Dedifferentiated amniotic fluid mesenchymal stem cell (primary cell): Measurements from ENCODE around the gene RITA1.
A peak's percentile ranks its signal among the peaks of the same experiment; 100 is the strongest.

ENCODE experiments used
- DNase-seq: peaks from one replicate; pipeline ENCODE4 v3.0.0-alpha.2; 2016; ENCODE audit errors: extremely low spot score

Gene RITA1

DNA sequence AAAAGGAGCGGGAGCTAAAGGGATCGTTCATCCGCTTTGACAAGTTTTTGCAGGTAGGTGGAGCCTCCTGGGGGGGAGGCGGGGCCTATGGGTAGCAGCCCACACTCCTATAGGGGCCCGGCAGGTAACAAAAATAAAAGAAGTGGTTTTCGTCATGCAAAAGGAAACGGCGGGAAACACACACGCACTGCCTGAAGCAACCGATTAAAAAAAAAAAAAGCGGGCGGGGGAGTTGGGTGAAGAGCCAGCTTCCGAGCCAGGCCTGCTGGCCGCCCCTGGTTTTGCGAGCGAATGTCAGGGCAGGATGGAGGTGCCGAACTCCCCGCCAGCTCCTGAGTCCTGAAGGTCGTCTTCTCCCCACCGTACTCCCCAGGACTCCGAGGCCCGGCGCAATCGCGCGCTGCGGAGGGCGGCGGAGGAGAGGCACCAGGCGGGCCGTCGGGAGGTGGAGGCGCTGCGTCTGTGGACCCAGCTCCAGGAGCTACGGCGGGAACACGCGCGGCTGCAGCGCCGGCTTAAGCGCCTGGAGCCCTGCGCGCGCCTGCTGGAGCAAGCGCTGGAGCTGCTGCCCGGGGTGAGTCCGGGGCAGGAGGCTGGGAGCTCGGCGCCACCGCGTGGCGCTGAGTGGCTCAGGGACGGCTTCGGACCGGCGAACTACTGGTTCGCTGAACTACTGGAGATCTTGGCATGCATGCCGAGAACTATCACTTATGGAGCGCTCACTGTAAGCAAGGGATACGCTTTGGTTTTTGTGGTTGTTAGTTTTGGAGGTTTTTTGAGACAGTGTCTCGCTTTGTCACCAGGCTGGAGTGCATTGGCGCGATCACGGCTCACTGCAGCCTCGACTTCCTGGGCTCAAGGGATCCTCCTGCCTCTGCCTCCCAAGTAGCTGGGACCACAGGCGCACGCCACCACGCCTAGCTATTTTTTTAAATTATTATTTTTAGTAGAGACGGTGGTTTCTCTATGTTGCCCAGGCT, 32.4 kb upstream of the RITA1 start:
- peak; percentile 63 for DNase-seq

DNA sequence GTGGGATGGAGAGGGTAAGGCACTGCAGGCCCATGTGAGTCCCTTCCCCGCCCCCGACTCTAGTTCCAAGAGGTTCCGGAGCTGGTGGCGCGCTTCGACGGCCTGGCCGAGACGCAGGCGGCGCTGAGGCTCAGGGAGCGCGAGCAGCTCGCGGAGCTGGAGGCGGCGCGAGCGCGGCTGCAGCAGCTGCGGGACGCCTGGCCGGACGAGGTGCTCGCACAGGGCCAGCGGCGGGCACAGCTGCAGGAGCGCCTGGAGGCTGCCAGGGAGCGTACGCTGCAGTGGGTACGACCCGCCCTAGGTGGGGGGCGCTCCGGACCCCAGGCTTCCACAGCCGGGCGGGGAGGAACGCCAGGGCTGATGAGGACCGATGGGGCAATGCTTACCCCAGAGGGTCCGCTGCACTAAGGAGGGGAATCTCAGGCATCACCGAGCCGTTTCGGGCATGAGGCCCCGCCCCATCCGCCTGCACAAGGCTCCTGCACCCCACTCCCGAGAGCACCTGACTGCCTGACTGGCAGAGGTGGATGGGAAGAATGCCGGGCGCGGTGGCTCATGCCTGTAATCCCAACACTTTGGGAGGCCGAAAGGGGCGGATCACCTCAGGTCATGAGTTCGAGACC, 31.1 kb upstream of the RITA1 start:
- no peak for DNase-seq

DNA sequence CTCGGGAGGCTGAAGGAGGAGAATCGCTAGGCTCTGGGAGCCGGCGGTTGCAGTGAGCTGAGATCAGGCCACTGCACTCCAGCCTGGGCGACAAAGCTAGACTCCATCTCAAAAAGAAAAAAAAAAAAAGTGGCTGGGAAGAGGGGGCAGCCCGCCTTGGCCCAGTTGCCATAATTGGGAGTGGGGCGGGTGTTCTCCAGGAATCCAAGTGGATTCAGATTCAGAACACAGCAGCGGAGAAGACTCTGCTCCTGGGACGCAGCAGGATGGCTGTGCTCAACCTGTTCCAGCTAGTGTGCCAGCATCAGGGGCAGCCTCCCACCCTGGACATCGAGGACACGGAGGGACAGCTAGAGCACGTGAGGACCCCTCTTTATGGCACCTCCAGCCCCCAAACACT, 30.5 kb upstream of the RITA1 start:
- no peak for DNase-seq

DNA sequence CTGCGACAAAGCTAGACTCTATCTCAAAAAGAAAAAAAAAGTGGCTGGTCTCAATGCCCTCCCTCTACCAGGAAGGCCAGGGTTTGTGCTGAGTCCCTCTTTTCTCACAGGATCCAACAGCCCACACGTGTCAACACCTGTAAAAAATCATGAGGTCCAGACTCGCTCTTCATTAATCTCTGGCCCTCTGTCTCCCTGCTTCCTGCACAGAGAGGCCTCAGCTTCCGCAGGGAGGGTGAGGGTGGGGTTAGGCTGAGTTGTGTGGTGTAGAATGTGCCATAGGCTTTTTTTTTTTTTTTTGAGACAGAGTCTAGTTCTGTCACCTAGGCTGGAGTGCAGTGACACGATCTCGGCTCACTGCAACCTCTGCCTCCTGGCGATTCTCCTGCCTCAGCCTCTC, 29.9 kb upstream of the RITA1 start:
- no peak for DNase-seq

DNA sequence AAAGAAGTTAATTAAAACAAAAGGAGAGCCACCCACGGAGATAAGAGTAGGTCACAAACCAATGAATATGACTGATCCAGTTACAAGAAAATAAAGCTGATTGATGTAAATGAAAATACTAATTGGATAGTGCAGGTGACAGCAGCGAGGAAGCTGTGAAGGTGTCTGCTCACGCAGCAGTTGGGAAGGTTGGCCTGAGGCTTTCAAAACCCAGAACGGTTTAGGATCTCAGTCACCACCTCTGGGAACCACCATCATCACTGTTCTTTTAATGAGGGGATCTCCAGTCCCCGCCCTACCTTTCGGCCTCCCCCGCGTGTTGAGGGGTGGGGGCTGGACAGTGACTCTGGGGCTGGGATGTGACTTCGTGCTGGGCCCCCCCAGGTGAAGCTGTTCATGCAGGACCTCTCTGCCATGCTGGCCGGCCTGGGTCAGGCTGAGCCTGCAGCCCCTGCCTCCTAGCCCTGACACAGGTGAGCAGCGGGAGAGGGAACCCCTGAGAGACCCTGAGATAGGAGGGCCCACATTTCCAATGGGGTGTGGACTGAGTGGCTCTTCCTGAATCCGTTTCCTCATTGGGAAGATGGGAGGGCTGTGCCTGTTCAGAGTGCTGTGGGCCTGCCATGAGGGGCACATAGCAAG, 28.2 kb upstream of the RITA1 start:
- DNase-seq: no peak

DNA sequence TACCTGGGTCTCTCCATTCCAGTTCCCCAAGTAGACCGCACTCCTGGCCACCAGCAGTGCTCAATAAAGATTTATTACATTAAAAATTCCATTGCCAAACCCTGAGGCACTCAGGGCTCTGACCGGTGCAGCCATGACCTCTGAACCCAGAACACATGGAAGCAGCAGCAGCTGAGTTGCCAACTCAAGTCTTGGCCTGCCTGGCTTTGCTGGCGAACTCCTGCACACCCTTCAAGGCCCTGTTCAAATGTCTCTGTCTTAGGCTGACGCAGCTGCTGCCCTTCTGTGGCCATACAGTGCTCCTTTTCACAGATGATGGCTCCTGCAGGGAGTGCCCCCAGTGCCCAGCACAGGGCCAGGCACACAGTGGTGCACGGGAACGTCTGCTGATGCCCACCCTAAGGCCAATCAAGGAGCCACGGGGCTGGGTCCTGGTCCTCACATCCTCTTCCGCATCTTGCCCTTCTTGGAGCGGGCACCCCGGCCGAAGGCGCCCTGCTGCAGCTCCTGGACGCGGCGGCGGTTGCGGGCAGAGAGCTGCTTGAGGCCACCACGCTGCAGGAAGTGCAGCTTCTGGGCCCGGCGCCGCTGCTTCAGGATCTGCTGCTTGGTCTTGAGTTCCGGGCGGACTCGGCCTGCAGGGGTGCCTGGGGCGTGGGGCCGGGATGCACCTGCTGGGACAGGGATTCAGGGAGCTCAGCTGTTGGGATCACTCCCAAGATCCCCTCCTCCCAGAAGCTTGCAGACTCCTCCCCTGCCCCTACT, 26.9 kb upstream of the RITA1 start:
- DNase-seq: no peak

DNA sequence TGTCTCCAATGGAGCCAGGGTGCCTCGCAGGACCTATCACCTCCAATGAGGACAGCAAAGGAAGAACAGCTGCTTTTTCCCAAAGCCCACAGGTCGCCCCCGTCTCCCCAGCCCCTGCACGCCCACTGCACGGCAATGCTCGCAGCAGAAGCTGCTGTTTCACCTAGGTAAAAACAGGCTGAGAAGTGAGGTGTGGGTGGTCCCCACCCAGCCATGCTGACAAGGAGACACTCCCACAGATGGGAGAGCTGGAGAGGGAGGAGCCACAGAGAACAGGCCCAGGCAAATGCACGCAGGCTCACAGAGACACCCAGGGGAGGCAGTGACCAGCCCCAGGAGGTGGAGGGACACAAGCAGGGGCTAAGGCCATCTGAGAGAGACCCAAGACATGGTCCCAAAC, 25.6 kb upstream of the RITA1 start:
- no peak for DNase-seq

DNA sequence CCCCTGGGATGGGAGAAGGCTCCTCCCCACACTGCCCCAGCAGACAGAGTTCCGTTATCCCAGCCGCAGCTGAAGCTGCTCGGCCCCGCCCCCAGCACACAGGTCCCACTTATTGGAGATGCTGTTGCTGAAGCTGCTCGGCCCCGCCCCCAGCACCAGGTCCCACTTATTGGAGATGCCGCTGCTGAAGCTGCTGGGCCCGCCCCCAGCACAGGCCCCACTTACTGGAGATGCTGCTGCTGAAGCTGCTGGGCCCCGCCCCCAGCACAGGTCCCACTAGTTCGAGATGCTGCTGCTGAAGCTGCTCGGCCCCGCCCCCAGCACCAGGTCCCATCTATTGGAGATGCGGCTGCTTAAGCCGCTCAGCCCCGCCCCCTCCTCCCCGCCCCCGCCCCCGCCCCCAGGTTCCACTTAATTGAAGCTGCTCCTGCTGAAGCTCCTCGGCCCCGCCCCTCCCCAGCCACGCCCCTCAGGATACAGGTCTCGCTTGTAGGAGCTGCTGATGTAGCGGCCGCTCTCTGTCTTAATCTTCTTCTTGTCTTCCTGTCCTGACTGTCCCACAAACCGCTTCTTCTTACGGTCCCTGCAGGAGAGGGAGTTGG, 24.0 kb upstream of the RITA1 start:
- no peak for DNase-seq

DNA sequence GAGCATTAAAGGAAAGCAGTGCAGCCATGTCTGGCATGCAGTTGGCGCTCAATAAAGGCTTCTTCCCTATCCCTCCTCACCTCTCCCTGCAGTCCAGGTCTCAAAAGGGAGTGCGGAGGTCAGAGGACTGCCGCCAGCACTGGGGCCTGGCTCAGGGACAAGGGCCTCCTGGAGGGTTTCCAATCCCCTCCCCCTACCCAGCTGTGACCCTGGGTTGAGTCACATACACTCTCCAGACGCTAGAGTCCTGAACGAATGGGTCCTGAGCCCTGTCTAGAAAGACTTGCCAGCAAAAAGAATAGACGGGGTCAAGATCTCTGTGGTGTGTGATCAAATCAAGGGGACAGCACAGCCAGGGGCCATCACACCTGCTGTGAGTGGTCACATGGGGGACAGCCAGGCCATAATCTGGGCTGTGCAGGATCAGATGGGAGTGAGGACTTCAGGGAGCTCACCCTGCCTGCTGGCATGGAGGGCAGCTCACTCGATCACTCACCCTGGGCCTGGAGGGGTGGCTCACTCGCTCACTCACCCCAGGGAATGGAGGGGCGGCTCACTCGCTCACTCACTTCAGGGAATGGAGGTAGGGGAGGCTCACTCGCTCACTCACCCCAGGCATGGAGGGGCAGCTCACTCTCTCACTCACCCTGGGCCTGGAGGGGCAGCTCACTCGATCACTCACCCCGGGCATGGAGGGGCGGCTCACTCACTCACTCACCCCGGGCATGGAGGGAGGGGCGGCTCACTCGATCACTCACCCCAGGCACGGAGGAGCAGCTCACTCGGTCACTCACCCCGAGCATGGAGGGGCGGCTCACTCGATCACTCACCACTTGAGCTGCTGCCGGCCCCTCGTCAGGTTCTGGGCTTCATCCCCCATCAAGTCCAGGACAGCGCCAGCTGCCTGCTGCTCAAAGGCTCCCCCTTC, 23.2 kb upstream of the RITA1 start:
- DNase-seq: no peak

DNA sequence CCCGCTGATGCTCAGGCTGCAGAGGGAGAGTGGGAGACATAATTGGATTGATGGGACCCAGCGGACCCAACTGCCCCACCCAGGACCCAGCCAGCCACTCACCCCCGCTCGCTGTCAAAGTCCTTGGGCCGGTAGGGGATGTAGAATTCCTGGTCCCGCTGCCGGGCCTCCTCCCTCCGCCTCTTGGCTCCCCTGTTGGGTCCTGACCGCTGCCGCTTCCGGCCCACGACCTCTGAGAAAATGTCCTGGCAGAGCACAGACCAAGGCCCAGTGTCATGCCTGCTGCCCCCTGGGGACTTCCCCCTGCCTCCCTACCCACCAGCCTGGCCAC, 22.5 kb upstream of the RITA1 start:
- no peak for DNase-seq

DNA sequence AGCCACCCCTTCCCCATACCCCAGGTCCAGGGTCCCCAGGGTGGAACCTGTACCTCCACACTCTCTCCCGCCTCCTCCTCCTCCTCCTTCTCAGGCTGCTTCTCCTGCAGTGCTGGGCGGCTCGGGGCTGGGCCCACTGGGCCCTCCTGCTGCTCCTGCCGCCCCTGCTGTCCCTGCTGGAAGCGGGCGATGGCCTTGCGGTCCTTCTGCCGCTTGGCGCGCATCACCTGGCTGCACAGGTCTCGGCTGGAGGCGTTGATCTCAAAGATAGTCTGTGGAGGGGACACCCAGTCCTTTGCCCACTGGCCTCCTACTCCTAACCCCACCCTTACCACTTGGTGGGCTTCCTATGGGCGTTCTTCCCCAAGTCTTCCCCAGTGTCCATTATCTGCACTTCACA, 21.5 kb upstream of the RITA1 start:
- no peak for DNase-seq

DNA sequence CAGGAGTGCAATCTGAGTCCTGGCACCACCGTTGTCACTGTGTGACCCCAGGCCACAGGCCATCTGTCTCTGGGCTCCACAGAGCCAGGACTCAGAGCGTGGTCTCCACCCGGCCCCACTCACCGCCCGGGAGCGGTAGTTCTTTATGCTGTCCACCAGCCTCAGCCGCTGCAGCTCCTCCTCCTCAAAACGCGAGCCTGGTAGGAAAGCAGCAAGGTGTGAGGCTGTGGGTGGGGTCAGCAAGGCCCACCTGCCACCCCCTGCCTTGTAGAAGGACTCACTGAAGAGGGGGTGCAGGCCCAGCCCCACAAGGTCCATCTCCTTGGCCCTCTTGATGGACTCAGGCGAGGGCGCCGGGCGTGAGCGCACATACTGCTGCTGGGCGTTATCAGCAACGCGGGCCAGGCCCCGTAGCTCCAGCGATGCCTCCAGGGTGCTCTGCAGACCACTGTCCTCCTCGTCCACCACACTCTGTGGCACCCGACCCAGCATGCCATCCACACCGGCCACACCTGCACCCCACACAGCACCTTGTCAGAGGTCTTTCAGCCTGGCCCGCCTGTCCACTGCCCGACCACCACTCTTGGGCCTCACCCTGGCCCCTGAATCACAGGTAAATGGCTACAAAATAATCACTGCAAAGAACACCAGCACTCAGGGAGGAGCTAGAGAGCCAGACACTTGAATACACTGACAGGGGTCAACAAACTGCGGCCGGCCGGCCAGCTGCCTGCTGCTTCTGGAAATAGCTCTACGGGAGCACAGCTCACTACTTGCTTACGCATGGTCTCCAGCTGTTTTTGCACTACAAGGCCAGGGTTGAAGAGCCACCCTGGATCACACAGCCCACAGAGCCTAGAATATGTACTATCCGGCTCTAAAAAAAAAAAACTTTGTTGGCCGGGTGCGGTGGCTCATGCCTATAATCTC, 19.7 kb upstream of the RITA1 start:
- DNase-seq: no peak

DNA sequence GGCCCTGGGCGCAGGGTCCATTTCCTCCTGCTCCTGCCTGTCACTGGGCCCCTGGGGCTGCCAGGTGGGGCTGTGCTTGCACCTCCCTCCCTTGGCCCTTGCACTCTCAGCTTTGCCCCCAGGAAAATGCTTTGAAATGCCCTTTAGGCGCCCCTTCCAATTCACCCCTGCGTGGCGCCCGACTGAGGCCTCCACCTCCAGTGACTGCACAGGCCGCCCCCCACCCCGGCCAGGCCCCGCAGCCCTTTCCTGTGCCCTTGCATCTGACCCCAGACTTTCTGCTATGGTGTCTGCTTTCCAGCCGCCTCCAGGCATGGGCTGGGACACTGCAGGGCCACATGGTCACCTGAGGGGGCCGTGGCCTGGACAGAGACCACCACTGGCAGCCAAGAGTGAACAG, 17.7 kb upstream of the RITA1 start:
- no peak for DNase-seq

DNA sequence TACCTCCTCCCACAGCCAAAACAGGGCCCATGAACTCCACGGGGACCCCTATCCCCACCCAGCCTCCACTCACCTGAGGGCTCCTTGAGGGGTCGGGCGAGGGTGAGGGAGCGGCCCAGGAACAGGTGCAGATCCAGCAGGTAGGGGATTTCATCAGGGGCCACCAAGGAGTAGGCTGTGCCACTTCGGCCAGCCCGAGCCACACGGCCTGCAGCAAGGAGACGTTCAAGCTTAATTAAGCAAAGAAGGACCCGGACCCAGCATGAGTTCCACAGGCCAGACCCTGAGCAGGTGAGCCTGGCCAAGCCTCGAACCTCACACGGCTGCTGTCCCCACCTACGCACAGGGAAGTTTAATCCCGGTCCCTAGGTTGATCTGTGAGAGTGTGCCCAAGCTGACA, 15.8 kb upstream of the RITA1 start:
- no peak for DNase-seq

DNA sequence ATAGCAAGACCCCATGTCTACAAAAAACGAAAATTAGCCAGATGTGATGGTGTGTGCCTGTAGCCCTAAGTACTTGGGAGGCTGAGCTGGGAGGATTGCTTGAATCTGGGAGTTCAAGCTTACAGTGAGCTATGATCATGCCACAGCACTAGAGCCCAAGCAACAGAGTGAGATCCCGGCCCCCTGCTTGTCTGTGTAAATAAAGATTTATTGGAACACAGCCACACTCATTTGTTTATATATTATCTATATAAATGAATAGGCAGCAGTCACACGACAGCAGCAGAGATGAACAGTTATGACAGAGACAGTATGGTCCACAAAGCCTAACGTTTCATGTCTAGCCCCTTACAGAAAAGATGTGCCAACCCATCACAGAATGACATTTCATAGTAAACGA, 15.1 kb upstream of the RITA1 start:
- DNase-seq: no peak

DNA sequence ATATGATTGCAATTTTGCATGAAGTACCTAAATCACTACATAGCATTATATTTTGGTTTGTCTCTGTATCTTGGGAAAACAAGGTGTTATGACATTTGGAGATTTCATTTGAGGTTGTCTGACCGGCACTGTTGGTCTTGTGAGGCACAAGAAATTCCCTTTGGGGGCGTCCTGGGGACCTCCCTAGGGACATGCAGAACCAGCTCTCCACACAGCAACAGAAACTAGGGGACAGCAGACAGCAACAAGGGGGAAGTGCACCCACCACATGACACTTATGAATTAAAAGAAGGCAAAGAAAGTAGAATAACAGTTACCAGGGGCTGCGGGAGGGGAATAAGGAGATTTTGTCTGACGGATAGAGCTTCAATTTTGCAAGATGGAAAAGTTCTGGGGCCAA, 14.6 kb upstream of the RITA1 start:
- DNase-seq: no peak

DNA sequence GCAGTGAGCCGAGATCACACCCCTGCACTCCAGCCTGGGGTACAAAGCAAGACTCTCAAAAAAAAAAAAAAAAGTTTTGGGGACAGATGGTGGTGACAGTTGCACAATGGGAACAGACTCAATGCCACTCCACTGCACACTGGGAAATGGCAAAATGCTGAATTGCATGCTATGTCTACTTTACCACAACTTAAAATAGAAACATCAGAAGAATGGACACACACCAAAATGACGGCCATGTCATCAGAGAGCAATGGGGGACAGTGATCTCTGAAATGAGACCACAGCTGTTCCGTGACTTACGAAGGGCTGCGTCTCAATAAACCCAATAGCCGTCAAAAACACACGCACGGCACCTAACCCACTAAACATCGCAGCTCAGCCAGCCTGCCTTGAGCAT, 14.0 kb upstream of the RITA1 start:
- DNase-seq: no peak

DNA sequence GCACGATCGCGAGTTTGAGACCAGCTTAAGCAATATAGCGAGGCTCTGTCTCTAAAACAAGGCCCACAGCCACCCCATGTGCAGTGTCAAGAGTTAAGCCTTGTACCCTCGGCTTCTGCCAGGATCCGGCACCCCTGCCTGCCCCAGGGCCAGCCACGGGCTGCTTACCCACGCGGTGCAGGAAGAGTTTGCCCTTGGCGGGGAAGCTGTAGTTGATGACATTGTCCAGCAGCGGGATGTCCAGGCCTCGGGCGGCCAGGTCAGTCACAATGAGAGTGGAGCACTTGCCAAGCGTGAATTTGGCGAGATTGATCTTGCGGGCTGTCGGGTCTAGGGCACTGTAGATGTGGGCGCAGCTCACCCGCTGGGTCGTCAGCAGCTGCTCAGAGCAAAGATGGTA, 13.3 kb upstream of the RITA1 start:
- no peak for DNase-seq

DNA sequence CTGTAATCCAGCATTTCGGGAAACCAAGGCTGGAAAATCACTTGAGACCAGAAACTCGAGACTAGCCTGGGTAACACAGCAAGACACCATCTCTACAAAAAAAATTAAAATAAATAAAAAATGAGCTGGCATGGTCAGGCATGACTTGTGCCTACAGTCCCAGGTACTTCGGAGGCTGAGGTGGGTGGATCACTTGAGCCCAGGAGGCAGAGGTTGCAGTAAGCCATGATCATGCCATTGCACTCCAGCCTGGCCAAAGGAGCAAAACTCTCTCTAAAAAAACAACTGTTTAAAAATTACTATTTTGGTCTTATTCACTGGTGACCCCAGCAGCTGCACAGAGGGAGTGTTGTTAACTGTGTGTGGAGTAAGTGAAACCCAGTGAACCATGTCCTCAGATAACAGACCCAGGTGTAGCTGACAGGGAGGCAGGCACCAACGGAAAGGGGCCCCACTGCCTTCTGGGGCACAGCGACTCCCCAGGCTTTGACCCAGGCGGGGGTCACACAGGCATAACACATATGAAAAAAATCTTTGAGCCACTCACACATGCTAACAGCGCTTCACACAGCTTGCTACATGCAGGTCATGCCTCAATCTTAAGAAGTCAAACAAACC, 12.3 kb upstream of the RITA1 start:
- DNase-seq: no peak
